Spleen (tissue), 7 donors: ENCODE results near the gene ZNF568.

Source experiments
- POLR2AphosphoS5 ChIP-seq, 3 donors: sonication (generic); formaldehyde crosslinking; IDR thresholded peaks; one replicate each; pipeline ENCODE4 v1.5.1; 2017; ENCODE audit warnings: antibody characterized with exemption in 3 of 3
- TF ChIP-seq, protein P1 (sequence below), 11 experiments: fragments of 200-600 bp in 7 of 11; fragments of 450-650 bp in 4 of 11; sonication (generic) in 4 of 11; IDR thresholded peaks in 8 of 11; conservative IDR thresholded peaks in 3 of 11; 1 replicate in 7 of 11; 2 replicates in 4 of 11; pipeline versions ENCODE4 v1.4.0 to v1.8.0; 2016 to 2021; ENCODE audit warnings: antibody characterized with exemption in 11 of 11, inconsistent platforms in 4 of 11, mild to moderate bottlenecking in 1 of 11
- donor health status: DM: no; HTN: no; CAD: no; lungs with moderate emphysema.
- donor health status: DM: no; HTN: no; CAD: no.
- donor health status: DM: no; HTN: no; CAD: no.

- TF ChIP-seq, protein P1, sequence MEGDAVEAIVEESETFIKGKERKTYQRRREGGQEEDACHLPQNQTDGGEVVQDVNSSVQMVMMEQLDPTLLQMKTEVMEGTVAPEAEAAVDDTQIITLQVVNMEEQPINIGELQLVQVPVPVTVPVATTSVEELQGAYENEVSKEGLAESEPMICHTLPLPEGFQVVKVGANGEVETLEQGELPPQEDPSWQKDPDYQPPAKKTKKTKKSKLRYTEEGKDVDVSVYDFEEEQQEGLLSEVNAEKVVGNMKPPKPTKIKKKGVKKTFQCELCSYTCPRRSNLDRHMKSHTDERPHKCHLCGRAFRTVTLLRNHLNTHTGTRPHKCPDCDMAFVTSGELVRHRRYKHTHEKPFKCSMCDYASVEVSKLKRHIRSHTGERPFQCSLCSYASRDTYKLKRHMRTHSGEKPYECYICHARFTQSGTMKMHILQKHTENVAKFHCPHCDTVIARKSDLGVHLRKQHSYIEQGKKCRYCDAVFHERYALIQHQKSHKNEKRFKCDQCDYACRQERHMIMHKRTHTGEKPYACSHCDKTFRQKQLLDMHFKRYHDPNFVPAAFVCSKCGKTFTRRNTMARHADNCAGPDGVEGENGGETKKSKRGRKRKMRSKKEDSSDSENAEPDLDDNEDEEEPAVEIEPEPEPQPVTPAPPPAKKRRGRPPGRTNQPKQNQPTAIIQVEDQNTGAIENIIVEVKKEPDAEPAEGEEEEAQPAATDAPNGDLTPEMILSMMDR (IDR thresholded peaks at IDR 0.05 in 8 of 11, conservative IDR thresholded peaks at IDR 0.05 in 3 of 11) = no peak
- no peak for TF ChIP-seq POLR2AphosphoS5 (IDR thresholded peaks at IDR 0.05)
These were observed 81.2 kb downstream of the ZNF568 start for GRCh38 chr19:36997152-36997842.
